Stimulated activated CD4-positive, alpha-beta T cell treated with anti-CD3 and anti-CD28 coated beads, Interleukin-15, amount 100 ng/mL, for 1 hour (primary cell): ENCODE results near the gene PPP1R36.

ENCODE experiments used
- DNase-seq, 2 donors: peaks; one replicate each; pipeline ENCODE4 v3.0.0-alpha.2; 2020; ENCODE audit warnings: low read depth in 1 of 2, low spot score in 1 of 2

Gene PPP1R36, protein sequence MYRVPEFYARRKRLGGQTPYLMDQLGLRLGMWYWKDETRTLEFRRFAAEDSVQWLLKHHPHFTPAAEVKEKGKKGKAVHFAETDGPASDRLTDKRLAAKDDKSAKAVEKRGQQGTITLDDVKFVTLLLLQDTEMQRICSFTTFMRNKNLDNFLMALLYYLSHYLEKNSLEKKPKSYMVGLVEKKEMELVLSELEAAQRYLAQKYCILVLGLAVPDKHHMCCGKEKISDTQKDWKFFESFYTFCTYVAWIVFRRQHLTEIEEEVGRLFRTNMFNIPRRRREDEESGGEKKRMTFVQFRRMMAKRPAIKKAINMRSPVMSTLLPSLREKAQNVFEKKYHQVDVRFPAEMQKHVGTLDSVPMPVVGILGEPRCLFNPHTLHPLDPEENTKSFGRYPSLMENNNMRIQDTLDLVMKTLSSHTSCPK

DNA sequence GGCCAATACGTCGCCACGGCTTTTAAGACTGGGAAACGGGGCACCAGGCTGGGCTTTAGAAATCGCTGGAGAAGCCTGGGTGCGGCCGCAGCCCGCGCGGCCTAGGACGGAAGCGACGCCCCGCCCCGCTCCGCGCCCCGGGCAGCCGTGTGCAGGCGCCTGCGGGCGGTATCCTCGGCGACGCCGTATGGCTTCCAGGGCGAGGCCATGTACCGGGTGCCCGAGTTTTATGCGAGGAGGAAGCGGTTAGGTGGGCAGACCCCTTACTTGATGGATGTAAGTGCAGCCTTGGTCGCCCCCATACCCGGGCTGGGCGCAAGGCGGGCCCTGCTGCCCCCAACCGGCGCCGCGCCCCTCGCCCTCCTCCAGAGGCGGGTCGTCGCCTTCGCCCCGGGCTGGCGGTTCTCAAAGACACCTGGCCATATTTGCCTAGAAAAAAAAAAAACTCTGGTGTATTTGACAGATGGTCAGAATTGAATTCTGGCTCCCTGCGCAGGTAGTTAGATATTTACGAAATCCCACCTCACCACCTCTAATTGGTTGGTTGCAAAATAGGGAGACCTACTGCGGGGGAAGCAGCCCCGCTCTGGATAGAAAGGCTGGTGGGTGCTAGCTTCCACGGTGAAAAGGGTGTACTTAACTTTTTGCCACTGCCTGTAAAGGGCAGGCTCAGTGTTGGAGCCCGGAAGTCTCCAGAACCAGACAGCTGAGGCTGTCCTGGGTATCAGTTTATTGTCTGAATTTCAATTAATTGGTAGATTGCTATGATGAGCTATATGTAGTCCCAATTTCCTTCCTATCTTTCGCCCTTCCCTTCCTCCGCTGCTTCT lies at the start of gene PPP1R36:
Gene PPP1R36, plus strand, starts transcription at position 171 of the 830 bp plus-strand sequence. Its CDS starts 37 bp downstream, at position 208.
- peak in 1 of 2 donors; percentile 31 for DNase-seq

DNA sequence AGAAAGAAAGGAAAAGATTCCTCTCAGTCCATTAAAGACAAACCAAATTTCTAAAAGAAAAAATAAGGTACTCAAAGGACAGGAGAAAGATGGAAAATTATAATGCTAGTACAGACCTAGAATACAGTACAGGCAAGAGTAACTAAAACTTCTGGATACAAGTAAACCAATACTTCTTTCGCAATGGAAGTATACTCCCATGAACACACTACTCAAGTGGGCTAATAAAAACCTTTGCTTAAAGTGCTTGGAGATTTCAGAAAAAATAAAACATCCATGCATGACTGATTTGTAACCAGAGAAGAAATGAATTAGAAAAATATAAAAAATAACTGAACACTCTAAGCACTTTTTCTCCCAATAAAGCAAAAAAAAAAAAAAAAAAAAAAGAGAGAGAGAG lies 49.7 kb upstream of the PPP1R36 start:
- DNase-seq = no peak

DNA sequence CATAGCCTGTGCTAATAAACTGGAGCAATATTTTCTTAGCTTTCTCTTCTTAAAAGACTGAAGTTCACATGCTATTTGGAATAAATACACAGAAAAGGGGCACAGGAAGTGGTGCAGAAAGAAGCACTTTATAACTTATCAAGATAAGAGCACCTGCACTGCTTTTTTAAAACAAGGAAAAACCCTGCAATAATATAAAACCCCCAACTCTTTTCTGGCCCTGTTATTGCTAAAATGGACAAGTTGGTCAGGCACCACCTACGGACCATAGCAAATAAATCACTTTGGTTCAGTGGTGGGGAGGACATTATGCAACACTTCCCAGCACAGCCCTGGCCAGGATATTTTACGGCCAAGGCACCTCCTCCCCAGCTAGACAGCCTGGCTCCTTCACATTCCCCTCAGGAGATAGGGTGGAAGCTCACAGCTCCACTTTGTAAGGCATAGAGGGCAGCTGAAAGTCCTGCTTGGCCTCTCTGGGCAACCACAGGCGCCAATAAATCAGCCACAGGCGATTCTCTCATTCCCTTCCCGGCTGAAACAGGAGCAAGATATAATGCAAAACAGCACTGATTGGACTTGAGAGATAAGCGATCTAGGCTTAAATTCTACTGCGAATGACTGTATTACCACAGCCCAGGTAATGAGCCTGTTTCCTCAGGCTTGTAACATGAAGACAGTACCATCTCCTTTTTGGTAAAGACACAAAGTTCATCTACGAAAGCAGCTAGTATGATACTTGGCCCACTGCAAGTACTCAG lies 48.2 kb upstream of the PPP1R36 start:
- DNase-seq = no peak

DNA sequence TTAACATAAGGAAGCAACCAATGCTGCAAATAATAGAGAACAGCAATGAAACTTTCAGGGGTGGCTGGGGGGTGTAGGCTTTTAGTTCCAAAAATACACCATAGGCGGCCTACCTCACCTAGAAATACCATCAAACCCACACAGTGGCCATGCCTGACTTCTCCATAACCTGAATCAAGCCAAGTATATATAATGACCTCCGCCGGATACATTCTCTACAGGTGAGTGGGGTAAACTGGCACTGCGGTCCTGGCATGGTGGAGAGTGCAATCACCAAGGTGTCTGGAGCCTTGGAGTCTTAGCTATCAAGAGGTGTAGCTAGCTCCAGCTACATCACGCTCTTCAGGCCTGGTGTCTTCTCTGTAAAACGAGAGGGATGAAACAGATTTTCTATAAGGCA lies 47.3 kb upstream of the PPP1R36 start:
- no peak for DNase-seq

DNA sequence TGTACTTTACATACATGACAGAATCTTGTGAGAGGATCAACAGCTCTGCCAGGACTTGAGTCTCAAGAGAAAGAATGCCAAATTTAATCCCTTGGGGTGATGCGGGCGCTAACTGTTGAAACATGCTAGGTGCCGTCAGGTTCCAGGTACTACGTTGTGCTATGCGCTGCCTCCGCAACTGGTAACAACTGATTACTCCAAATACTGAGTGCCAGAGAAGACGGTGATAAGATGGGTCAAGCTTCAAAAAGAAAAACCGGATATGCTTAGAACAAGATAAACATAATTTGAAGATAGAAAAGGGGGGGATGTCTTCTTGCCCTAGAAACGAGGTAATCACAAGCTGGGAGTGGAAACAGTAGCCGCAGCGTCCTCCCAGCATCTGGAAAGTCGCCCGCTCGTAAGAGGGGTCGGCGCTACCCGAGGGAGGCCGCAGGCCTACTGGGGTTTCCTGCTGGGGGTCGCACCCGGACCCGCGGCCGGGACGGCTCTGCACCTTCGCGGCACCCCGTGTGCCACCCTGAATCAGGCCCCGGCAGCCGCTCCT lies 46.8 kb upstream of the PPP1R36 start:
- no peak for DNase-seq

DNA sequence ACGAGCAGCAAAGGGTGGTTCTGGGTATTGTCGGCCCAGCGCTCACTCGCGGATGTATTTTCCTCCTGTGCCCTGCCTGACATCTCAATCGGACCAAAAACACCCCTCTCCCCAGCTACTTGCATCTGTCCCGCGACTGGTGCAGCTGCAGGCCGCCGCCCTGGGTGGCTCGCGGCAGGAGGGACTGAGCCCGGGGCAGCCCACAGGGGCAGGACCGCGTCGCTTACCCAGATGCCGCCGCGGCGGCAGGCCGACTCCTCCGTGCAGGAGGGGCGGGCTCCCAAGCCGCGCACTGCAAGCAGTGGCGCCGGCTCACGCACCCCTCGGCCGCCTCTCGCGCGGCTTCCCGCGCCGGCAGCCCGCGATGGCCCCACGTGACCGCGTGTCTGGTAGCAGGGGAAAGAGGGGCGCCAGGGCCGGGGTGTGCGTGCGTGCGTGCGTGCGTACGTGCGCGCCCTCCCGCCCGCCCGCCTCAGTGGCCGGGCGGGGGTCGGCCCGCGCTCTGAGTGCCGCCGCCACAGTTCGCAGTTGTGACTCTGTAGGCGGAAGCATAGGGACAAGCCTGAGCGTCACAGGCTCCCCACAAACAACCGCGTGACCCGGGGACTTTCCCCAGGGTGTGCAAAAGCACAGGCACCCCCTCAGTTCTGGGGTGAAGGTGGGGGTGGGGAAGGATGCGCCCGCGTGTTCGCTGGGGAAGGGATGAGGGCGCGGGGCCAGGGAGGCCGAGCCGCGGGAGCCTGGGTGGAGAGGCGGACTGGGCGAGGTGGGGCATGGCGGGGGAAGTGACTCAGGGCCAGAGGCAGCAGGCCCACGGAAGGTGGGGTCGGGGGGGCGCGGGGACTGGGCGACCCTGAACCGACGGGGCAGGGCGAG lies 46.1 kb upstream of the PPP1R36 start, which contains the start of gene ZBTB25:
Gene ZBTB25, minus strand, starts transcription at position 405 of the 876 bp plus-strand sequence. CDS start 13,305 bp downstream, outside the sequence.
- DNase-seq = peak; percentile 81 to 89

DNA sequence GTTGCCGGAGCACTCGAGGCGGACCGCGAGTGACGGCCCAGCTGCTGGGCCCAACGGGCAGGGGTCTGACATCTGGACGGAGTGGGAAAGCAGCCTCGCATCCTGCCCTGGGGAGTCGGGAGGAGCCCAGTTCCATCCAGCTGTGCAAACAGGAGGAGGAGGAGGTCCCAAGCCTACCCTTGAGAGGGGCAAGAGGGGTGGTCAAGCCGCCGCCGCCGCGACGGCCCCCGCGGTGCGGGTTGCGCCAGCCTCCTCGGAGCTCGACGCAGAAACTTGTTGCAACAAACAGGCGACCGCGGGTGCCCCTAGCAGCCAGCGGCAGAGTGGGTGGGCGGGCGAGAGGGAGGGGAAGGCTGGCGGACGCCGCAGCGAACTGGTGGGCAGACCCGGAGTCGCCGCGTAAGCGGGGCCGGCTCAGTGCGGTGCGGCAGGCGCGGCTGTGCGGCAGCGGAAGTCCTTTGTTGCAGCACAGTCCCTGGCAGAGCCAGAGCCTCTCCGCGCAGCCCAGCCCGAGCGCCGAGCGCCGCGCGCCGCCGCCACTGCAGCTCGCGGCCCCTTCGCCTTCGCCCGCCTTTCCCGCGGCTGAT lies 45.4 kb upstream of the PPP1R36 start, which contains the start of gene ZBTB1:
Gene ZBTB1, plus strand, starts transcription at position 461 of the 587 bp plus-strand sequence. CDS start 16,735 bp downstream, outside the sequence.
- DNase-seq = peak; percentile 63 to 76

DNA sequence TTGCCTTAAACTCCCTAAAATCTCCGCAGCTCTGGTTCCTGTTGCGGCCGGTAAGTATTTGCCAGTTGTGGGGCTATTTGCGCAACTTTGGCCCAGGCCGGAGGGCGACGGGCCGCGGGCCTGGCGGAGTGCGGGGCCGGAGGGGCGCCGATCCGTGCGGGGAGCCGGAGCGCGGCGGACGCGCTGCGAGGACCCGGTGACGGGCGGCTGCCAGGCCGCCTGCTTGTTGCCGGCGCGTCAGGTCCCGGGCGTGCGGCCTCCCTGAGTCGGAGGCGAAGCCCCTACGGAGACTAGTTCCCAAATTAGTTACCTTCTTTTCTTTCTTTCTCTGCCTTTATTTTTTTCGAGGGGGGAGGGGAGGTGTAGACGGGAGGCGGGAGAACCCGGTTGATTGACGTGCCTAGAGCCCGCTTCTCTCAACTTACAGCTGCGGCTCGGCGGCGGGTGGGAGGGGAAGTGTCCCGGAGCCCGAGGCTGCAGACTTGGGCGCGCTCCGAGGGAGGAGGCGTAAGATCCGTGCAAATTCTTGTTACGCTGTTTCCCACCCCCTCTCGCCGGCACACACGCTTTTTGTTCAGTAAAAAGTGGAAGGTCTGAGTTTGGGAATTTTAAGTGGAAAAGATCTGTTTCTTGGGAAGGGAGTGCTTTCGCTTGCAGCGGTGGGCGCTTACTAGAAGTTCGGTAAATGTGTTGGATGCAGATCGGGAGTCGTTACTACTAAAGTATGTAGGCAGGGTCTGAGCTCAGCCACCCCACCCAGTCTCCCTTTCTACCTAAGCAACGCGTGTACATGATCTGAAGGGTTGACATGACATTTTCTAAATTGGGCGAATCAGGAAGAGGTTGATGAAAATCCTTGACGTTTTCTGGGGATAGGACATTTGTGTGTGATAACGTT lies 44.6 kb upstream of the PPP1R36 start:
- peak; percentile 55 to 75 for DNase-seq

DNA sequence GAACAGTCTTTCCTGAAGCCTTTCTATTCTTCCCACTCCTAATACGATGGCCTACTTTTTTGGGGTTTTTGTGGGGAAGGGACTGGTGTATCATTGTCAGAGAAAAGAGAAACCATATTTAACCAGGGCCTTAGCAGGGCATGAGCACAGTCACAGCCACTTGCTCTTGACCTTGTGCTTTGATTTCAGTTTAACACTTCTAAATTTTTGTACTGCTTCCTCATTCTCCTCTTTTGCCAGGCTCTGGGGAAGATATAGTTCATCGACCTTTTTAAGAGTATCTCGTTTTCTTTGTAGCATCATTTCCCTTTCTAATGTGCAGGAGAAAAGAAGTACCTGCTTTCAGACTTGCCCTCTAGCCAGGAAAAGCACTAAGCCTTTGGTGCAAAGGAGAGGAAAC lies 43.0 kb upstream of the PPP1R36 start:
- no peak for DNase-seq

DNA sequence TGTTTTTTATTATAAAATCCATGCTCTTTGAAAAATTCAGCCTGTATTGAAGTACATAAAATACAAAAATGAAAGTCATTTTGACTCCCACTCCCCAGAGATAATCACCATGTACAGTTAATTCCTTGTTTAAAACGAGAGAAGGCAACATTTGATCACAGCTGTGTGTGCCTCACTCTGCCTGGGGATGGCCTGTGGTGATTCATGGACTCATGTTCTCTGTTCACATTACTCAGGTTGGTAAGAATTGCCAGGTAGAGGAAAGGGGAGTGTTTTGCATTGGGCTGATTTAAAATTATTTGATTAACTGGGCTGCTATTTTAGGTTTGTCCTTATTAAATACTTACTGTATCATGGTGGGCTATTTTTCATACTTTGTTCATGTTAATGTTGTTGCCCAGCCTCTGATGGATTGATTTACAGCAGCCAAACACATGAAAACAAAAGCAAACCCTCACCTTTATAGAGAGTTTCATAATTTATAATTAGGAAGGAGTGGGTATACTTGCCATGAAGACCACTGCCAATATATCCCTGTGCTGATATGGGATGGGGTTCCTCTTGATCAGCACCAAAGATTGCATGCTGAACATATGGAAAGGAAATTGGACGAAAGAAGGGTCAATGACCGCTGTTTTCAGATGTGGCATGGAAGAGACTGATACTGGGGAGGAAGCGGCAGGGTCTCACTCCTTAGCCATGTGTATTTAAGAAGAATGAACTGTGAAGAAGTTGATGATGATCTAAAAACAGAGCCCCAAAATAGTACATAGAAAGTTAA lies 42.2 kb upstream of the PPP1R36 start:
- no peak for DNase-seq

DNA sequence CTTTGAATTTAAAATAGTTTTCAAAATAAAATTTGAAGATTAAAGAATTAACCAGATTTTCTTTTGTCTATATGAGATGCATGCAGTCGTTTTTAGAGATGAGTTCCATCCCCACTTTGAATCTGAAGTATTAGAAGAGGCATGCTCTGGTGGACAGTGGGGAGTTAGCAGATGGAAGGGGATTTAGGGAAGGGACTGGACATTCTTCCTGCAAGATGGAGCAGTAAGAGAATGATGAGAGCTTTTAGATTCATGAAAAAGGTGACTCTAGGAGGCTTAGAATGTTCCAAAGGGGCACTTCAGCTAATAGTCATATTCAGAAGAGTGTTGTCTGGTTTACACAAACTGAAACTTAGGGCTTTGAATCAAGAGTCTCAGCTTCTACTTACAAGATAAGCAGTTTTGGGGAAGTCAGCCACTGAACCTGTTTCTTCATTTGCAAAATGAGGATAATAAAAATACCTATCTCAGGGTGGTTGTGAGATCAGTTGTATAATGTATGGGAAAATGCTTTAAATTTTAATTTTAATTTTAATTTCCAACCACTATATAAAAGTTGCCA lies 41.5 kb upstream of the PPP1R36 start:
- DNase-seq = no peak

DNA sequence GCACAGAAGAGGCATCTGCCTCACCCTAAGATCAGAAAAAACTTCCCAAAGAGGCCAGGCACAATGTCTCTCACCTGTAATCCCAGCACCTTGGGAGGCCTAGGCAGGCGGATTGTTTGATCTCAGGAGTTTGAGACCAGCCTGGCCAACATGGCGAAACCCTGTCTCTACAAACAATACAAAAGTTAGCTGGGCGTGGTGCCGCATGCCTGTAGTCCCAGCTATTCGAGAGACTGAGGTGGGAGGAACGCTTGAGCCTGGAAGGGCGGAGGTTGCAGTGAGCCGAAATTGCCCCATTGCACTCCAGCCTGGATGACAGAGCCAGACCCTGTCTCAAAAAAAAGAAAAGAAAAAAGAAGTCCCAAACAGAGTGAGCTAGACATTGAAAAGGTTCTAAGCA lies 40.7 kb upstream of the PPP1R36 start:
- DNase-seq = no peak

DNA sequence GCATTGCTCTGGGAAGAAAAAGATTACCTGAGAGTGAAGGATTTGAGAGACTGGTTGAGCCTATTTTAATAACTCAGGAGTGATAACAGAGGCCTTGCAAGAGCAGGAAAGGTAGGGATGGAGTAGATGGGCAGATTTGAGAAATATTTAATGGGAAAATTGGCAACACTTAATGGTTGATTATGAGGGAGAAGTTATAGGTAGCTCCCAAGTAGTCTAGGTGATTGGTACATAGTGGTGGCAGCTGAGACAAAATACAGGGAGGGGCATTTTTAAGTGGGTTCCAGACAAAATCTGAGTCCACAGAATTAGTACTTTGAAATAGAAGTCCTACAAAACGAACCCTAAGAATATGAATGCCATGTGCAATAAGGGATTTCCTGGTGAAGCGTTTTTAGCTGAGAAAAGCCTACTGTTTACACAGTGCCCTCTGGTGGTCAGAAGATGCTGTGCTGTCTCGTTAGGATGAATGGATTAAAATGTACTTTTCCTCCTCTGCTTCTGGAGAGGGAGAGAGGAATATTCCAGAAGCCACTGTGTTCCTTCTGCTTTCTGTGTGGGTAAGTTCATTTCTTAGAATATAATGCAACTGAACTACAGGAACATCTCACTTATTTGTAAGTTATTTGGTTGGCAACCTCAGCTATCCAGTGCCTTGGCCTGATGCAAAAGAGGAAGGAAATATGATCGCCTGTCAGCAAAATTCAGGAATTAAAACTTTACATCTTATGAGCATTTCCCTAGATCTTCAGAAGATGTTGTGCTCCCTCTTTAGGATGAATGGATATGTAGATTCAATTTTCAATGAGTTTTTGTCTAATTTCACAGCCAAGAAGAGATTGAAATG lies 38.7 kb upstream of the PPP1R36 start:
- no peak for DNase-seq

DNA sequence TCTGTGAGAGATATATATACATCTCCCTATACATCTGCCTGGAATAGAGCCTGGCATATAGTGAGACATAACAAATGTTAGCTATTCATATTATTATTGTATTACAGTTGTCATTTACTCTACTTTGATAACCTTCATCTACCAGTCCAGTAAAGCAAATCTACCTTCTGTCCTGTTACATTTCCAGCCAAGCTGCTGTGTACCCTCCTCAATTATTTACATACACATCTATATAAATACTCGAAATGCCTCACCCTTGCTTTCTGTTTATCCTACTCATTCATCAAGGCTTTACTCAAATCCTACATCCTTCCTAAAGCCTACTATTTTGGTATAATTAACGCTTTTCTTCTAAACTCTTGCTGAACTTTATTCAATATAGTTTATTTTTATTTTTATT lies 36.5 kb upstream of the PPP1R36 start:
- no peak for DNase-seq

DNA sequence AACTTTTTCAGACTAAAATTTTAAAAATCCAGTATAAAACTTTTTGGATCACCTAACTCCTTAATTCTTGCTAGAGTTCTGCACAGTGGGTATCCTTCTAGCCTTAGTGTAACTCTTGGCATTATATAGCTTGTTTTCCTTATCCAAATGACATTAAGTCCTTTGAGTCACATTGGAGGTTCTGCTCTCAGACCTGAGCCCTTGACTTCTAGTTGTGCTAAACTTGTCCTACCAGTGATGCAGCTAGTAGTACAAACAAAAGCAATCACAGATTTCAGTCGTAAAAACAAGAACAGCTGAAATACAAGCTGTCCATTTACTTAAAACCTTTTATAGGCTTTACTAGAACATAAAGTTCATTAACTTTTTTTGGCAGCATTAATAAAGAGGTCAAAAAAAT lies 34.7 kb upstream of the PPP1R36 start:
- DNase-seq = no peak

DNA sequence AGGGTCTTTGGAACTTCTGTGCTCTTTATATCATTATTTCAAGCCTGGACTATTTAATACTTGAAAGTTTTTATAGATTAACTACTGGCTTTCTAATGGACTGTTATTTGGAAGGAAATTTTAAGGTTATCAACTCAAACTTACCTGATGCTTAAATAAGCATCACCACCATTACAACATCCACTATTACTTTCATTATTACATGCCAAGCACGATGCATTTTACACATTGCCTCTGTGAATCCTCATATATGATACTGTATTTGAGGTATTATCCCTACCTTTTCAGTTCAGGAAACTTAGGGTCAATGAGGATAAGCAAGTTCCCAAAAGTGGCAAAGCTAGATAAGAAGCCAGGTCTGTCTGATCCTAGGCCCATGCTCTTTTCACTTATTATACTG lies 32.8 kb upstream of the PPP1R36 start:
- DNase-seq = no peak
